ENCODE results near the gene LCP1.

Gene LCP1

DNA sequence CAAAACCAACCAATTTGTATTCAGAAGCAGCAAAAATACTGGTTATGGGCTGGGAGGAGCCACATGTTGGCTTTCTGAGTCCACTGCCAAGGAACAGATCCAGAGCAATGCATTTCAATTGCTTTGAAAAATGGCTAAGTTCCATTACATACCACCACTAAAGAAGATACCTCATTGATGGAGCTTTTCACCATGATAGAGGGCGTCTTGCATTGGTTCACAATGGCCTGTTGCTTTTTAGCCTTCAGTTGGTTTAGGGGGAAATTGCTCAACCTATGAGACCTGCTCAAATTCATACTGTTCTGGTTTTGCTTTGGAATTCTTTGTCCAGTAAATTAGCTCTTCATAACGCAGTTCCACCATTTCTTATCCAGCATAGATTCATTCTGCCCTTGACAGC is 55.9 kb downstream of the LCP1 start:
- DNase-seq, result no peak

GRCh38 chr13:46124967-46125933 is 56.7 kb downstream of the LCP1 start:
- no peak for DNase-seq

- peak; percentile 43 for DNase-seq
These were observed 57.4 kb downstream of the LCP1 start for GRCh38 chr13:46124531-46124966.

DNA sequence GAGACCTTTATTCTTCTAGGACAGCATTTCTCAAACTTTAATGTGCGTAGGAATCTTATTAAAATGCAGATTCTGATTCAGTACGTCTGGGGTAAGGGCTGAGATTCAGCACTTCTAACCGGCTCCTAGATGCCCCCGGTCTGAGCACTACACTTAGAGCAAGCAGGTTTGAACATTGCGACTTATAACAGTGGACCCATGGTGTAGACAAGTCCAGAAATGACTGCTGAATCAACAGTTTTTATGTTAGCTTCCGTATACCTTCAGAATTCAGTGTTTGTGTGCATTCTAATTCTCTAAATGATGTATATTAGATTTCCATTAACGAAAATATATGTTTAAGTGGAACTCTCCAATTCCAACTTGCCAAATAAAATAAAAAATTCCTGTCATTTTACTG is 59.7 kb downstream of the LCP1 start:
- DNase-seq, result no peak

DNA sequence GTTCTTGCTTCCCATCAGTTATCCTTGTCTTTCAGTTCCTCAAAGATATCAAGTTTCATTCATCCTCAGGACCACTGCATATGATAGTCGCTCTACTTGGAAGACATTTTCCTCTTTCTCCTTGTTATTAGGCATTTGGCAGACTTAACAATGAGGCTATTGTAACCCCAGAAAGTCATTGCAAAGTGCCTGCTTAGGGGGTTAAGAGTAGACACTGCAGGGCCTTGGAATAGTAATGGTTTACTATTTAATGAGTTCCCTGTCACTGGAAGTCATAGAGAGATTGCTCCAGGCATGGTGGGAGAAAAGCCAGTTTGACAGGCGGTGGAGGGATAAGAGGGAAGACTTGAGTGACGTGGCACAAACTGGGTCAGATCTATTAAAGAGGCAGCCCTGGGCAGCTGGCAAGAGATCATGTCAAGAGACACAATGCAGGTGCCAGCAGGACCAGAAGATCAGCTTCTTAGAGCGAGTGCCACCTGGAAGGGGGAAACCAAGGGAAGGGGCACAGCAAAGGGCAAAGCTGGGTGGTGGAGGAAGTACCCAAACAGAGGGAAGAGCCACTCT is 60.3 kb downstream of the LCP1 start:
- DNase-seq, result no peak

DNA sequence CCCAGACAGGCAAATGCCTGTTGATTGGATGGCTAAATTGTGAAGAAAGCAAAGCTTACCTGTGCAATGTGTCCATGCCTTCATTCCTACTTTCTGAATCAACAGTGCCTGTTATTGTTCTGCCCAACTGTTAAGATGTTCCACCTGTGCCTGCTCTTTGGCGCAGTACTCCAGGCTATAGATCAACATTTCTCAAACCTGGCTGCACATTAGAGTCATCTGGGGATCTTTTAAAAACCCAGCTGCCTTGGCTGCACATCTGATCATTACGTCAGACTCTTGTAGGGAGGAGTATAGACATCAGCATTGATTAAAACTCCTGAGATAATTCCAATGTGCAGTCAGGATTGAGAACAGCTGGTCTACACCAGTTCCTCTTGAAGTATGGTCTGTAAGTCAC is 60.9 kb downstream of the LCP1 start:
- no peak for DNase-seq

- DNase-seq, result no peak
These were observed 61.9 kb downstream of the LCP1 start for GRCh38 chr13:46119883-46120614.

- no peak for DNase-seq
These were observed 65.1 kb downstream of the LCP1 start for GRCh38 chr13:46116653-46117502.

DNA sequence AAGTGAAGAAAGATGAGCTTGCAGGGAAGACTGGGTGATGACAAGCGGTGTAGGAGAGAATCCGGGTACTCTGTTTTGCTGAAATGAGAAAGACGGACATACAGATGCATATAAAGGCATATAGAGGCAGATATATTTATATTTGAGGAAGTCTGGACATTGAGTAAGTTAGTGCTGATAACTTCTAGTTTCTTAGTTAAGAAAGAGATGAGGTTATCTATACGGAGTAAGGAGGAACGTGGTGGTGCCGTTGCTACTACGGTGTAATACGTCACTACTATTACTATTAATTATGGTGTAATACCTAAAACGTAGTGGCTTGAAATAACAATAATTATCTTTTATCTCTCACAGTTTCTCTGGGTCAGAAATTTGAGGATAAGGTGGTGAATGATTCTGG is 67.4 kb downstream of the LCP1 start:
- no peak for DNase-seq

GRCh38 chr13:46113596-46113995 is 68.4 kb downstream of the LCP1 start:
- no peak for DNase-seq

- no peak for DNase-seq
These were observed 70.8 kb downstream of the LCP1 start for GRCh38 chr13:46111151-46111550.

DNA sequence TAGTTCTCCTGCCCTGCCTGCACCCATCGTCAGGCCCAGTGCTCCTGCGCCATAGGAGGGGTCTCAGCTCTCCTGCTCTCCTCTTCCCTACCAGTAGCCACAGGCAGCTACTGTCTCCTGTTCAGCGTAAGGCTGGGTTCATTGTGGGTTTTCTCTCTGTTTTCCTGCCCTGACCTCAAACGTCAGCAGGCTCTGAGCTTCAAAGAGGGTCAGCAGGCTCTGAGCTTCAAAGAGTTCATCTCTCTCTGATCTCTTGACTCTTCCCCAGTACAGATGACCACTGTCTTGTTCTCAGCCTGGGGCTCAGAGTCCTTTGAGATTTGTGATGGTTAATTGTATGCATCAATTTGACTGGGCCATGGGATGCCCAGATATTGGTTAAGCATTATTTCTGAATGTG is 72.5 kb downstream of the LCP1 start:
- DNase-seq, result no peak

DNA sequence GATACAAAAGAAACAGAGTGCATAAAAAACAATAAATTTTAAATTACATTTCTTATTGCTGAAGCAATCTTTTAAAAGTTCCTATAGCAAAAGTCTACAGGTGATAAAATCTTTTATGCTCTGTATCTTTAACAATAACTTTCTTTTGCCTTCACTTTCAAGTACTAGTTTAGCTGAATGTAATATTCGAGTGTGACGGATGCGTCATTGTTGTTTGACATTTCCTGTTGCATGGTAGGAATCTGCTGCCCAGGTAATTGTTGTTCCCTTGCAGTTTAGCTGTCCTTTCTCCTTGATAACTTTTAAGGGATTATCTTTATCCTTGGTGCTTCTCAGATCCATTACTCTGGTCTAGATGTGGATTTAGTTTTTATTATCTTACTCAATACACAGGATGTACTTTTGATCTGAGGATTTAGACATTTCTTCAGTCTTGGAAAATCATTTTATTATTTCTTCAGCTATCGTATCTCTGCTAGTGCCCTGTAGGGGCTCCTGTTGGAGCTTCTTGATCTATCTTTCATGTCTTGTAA is 75.1 kb downstream of the LCP1 start:
- no peak for DNase-seq

DNA sequence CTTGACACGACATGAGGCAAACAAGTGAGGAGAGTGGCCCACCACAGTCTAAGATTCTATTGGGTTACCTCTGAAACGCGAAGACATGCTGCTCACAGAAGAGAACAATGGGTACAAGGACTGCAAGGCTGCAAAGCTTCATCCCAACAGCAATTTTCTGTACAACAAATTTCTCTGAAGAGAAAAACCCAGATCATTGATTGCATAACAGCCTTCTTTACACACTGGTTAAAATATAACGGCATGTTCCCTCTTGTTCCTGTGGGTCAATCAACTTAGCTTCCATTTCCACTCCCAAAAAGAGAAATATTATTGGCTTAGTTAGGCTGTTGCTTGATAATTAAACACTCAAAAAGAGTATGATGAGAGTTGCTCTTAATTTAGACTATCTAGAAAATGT is 77.1 kb downstream of the LCP1 start, which contains the start of gene CPB2:
TSS of gene CPB2 (minus strand) at position 166 of the 400 bp plus-strand sequence. CDS start at position 142, 24 bp downstream.
- no peak for DNase-seq

- DNase-seq, result no peak
These were observed 78.9 kb downstream of the LCP1 start for GRCh38 chr13:46103037-46103436.

GRCh38 chr13:46102255-46102605 is 79.7 kb downstream of the LCP1 start:
- no peak for DNase-seq

DNA sequence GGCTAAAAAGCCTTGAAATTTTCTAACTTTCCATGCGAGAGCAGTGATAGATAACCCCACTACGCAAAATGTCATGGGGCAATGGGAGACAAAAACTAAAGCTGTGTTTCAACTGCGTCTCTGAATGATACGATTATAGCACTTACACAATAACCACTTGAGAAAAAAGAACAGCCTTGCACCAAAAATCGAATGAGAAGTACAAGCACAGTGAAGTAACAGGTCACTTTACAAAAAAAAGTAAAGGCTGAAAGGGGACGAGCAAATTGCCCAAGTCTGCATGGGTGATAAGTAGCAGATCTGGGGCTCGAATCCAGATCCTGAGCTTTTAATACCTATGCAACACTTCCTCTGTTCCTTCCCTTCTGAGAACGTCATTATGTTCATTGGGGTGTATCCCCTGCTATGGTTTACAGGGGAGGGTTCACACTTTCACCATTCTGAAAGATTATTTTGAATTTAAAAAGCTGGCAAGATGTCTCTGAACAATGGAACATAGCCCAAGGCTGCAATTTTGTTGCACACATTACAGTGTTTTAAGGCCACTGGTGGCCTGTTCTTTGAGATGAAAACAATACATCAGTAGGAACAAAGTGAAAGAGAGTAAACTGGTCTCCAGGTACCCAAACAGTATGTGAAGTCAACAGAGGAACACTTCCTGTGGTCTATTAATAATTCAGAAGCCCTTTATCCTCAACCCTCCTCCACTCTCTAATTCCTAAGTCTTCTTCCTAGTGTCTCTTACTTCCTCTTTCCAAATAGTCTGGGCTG is 80.3 kb downstream of the LCP1 start:
- no peak for DNase-seq

GRCh38 chr13:46101002-46101401 is 81.0 kb downstream of the LCP1 start:
- no peak for DNase-seq

DNA sequence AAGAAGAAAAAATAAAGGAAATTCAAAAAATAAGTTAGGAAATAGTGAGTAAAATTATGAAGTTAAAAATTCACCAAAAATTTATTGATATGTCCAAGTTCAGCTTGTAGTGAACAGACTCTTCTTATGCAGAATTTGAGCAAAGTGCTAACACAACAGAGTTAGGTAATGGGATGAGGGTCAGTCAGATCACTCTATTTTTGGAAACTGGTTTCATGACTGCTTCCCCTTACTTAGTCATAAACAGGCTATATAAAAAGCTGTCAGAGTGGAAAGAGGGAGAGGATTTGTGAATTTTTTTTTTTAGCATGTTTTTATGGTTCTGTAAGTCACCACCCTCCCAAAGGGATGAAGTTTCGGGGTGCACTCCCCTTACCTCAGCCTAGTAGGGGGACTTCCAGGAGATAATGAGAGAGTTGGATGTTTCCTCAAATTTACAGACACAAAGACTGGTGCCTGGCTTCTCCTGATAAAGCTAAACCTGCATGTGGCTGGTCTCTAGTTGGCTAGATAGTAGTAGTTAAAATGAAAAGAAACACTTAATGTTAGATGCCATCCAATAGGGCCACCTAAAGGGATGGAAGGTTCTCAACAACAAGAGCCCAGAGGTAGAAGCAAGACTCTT is 81.7 kb downstream of the LCP1 start:
- no peak for DNase-seq

- no peak for DNase-seq
These were observed 84.3 kb downstream of the LCP1 start for GRCh38 chr13:46097663-46098062.

- no peak for DNase-seq
These were observed 85.0 kb downstream of the LCP1 start for GRCh38 chr13:46097015-46097414.
